ENCODE results near the gene MYO5C. TPM values are rescaled to one million over a fixed set of nuclear protein-coding genes. Genes with fewer than 3 reads are reported as not detected.
"Not testable (repeated sequence)": the region's sequence is repeated elsewhere in the genome, so short reads cannot be mapped to it uniquely, and the experiment has no call there.

Gene MYO5C
- polyA plus RNA-seq, 4 donors, result 5.5 to 25.3 (median 22.0) TPM

GRCh38 chr15:52246686-52247431, 48.7 kb downstream of the MYO5C start:
- no peak for DNase-seq (ENCODE audit: low read depth in 4 of 4, low spot score in 3 of 4)

DNA sequence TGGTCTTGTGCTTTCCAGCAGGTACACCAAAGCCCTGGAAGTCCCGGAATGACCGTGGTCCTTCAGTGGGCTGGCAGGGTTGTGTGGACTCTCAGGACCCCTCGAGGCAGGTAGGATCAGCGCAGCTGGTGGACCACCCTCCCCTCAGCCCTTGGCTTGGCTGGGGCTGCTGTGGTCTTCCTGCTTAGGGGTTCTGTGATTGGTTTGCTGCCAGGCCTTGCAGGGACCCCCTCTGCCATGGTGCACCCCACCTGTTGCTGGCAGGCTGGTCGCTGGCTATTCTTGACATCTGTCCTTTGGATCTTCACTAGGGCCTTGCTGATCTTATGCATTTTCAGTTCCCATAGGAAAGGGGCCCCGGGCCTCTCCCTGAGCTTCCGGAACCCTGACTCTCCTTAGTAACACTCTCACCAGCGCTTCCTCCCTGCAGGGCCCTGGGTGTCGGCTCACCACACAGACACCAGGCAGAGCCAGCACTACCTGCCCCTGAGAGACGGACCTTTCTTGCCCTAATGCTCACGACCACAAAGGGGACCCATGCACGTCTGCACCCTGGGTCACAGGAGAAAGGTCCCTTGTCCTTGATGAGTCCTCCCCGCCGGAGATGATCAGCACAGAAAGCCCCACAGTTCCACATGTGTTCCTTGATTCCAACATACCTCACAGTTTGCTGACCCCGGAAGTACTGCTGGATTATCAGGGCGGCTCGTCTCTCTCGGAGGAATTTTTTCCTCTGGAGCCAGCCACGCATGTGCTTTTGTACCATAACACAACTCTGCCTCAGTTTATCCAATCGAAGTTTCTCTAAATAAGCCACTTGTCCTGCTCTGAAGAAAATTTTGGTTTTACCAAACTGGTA, 51.7 kb downstream of the MYO5C start:
- no peak for DNase-seq (ENCODE audit: low read depth in 4 of 4, low spot score in 3 of 4)

GRCh38 chr15:52243286-52243685, 52.3 kb downstream of the MYO5C start:
- DNase-seq (ENCODE audit: low read depth in 4 of 4, low spot score in 3 of 4), result no peak

DNA sequence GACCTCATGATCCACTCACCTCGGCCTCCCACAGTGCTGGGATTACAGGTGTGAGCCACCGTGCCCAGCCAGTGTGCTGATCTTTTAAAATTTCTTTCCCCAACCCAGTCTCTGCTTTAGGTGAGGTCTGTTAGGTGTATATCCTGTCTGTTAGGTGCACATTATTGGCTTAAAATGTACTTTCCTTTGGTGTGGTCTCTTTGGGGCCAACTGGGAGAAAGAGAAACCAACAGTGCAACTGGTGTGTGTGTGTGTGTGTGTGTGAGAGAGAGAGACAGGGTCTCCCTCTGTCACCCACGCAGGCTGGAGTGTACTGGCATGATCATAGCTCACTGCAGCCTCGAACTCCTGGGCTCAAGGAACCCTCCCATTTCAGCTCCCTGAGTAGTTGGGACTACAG, 54.1 kb downstream of the MYO5C start:
- no peak for DNase-seq (ENCODE audit: low read depth in 4 of 4, low spot score in 3 of 4)

DNA sequence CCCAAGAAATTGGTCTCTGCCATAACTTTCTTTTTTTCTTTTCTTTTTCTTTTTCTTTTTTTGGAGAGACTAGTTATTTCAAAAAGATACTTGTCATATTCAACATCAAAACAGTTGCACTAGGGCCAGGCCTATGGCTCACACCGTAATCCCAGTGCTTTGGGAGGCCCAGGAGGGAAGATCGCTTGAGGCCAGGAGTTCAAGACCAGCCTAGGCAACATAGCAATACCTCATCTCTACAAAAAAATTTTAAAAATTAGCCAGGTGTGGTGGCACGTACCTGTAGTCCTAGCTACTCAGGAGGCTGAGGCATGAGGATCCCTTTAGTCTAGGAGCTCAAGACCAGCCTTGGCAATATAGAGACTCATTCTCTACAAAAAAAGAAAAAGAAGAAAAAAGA, 55.4 kb downstream of the MYO5C start:
- no peak for DNase-seq (ENCODE audit: low read depth in 4 of 4, low spot score in 3 of 4)

GRCh38 chr15:52238989-52239525, 56.5 kb downstream of the MYO5C start:
- DNase-seq (ENCODE audit: low read depth in 4 of 4, low spot score in 3 of 4), result not testable (repeated sequence)

DNA sequence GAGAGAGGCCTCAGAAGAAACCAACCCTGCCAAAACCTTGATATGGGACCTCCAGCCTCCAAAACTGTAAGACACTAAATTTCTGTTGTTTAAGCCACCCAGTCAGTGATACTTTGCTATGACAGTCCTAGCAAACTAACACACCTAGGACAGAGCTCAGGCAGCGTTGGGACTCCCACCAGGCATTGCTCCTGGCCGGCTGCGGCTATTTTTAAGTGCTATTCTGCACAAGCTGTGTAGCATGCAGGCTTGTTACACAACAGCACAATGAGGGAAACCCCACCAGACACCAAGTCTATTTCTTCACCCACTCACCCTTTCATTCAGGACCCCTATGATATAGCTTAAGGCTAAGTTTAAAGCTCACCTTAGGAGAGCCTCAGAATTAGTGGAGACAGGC, 57.5 kb downstream of the MYO5C start:
- DNase-seq (ENCODE audit: low read depth in 4 of 4, low spot score in 3 of 4), result no peak

DNA sequence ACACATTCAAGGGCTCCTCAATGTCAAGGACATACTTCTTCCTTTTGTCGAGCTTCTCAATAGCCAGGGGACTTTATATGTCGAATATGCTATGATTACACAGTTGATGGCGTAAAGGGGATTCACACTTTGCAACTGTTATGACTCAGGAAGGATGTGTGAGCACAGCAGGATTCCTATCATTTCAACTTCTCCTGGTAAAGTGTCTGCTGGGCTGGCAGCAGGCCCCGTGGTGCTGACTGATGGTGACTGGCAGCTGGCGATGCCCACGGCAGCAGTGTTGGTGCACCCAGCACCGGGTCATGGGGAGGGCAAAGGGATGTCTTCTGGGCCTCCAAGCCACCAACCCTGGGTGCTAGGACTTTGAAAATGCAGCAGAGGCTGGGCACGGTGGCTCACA, 59.6 kb downstream of the MYO5C start:
- no peak for DNase-seq (ENCODE audit: low read depth in 4 of 4, low spot score in 3 of 4)

GRCh38 chr15:52234596-52235541, 60.7 kb downstream of the MYO5C start:
- no peak for DNase-seq (ENCODE audit: low read depth in 4 of 4, low spot score in 3 of 4)

- no peak for DNase-seq (ENCODE audit: low read depth in 4 of 4, low spot score in 3 of 4)
Measured at GRCh38 chr15:52233405-52233804, 62.2 kb downstream of the MYO5C start.

DNA sequence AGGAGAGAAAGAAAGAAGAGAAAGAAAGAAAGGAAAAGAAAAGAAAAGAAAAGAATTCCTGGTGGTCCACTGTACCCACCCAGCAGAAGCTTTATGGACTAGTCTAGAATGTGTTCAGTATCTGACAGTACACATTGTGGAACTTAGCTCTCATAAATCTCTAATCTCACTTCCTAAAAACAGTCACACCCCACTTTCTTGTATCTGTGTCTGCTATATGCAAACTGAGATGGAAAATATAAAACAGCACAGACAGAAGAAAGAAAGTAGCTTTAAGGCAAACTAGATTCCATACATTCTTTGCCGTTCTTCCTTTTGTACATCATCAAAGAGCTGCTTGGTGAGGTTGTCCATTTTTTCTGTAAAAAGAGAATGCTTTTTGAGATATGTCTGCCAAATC, 63.3 kb downstream of the MYO5C start:
- no peak for DNase-seq (ENCODE audit: low read depth in 4 of 4, low spot score in 3 of 4)

GRCh38 chr15:52230073-52230472, 65.5 kb downstream of the MYO5C start:
- no peak for DNase-seq (ENCODE audit: low read depth in 4 of 4, low spot score in 3 of 4)

DNA sequence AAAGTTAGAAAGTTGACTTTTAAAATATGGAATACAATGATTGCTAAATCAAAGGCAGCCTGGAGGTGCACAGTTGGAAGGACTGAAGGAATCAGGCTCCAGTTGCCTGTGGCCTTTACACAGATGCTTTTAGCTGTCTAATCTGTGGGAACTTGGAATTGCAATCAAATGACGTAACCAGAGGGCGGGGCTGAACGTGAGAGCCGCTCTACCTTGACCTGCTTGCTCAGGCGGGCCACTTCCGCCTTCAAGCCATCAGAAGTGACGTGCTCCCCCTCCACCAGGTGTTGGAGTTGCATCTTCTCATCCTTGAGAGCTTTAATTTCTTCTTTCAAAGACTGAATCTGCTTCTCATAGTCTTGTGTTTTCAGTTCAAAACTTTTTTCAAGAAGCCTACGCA, 66.7 kb downstream of the MYO5C start:
- peak; percentile 24 to 63 (median 40) for DNase-seq (ENCODE audit: low read depth in 4 of 4, low spot score in 3 of 4)

- DNase-seq (ENCODE audit: low read depth in 4 of 4, low spot score in 3 of 4), result peak; percentile 19 to 62 (median 44)
Measured at GRCh38 chr15:52227456-52227855, 68.1 kb downstream of the MYO5C start.

- DNase-seq (ENCODE audit: low read depth in 4 of 4, low spot score in 3 of 4), result no peak
Measured at GRCh38 chr15:52225230-52225629, 70.4 kb downstream of the MYO5C start.

DNA sequence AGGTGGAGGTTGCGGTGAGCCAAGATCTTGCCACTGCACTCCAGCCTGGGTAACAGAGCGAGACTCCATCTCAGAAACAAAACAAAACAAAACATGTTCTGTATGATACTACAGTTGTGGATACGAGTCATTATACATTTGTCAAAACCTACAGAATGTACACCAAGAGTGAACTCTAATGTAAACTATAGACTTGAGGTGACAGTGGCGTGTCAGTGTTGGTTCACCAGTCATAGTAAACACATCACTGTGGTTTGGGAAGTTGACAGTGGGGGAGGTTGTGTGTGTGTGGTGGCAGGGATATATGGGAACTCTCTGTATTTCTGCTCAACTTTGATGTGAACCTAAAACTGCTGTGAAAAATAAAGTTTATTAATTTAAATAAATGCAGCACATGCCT, 71.4 kb downstream of the MYO5C start:
- DNase-seq (ENCODE audit: low read depth in 4 of 4, low spot score in 3 of 4), result no peak

DNA sequence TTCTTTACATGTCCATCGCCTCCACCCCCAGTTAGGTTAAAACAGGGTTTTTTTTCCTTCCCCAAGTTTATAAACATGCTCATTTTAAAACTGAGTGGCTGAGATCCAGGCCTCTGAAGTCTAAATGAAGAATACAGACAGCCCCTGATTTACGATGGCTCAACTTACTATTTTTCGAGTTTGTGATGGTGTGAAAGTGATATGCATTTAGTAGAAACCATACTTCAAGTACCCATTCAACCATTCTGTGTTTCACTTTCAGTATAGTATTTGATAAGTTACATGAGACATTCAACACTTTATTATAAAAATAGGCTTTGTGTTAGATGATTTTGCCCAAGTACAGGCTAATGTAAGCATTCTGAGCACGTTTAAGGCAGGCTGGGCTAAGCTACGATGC, 73.9 kb downstream of the MYO5C start:
- no peak for DNase-seq (ENCODE audit: low read depth in 4 of 4, low spot score in 3 of 4)

- DNase-seq (ENCODE audit: low read depth in 4 of 4, low spot score in 3 of 4), result no peak
Measured at GRCh38 chr15:52220937-52221660, 74.5 kb downstream of the MYO5C start.

GRCh38 chr15:52220251-52220650, 75.4 kb downstream of the MYO5C start:
- DNase-seq (ENCODE audit: low read depth in 4 of 4, low spot score in 3 of 4), result no peak

DNA sequence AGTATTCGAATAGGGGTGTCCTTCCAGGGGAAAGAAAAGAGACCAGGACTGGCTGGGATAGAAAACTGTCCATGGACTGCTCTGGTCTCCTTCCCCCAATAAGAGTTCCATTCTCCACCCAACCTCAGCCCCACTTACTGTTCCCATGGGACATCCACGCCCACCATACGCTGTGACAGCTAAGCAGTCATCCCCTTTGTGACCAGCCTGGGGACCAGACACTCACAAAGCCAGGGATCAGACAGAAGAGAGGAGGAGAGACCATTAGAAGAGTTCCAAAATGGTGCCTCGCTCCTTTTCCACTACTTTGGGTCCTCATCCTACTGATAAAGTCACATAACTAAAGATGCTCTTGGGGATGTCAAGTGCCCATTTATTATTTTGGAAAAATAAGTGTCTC, 76.8 kb downstream of the MYO5C start:
- DNase-seq (ENCODE audit: low read depth in 4 of 4, low spot score in 3 of 4), result no peak
